ENCODE measurements around the gene SPAG9.

The SPAG9 gene

GRCh38 chr17:50914505-50915063 lies 206.1 kb downstream of the SPAG9 start:
- H3K36me3 ChIP-seq (ENCODE audit: low read depth) = no peaks in the 10 kb centered on the region
- H3K4me1 ChIP-seq (ENCODE audit: insufficient read depth, poor library complexity, severe bottlenecking) = peaks cover 7% of the 10 kb centered on the region
- H3K4me3 ChIP-seq (ENCODE audit: severe bottlenecking) = no peak overlapping the region
- H3K27ac ChIP-seq (ENCODE audit: poor library complexity, severe bottlenecking) = no peak overlapping the region
- DNase-seq (ENCODE audit: low spot score) (no peak), ATAC-seq (ENCODE audit: low read depth) (no peak)
- no peaks in the 10 kb centered on the region for H3K27me3 ChIP-seq (ENCODE audit: insufficient read depth, poor library complexity, severe bottlenecking)
- TF ChIP-seq CTCF (IDR thresholded peaks at IDR 0.05; ENCODE audit: poor library complexity, severe bottlenecking) = no peak
- H3K9me3 ChIP-seq (ENCODE audit: severe bottlenecking) = no peaks in the 10 kb centered on the region

GRCh38 chr17:50913120-50913519 lies 207.5 kb downstream of the SPAG9 start:
- peaks cover 3% of the 10 kb centered on the region for H3K4me1 ChIP-seq (ENCODE audit: insufficient read depth, poor library complexity, severe bottlenecking)
- H3K27me3 ChIP-seq (ENCODE audit: insufficient read depth, poor library complexity, severe bottlenecking) = no peaks in the 10 kb centered on the region
- no peak overlapping the region for H3K27ac ChIP-seq (ENCODE audit: poor library complexity, severe bottlenecking)
- H3K9me3 ChIP-seq (ENCODE audit: severe bottlenecking) = no peaks in the 10 kb centered on the region
- H3K36me3 ChIP-seq (ENCODE audit: low read depth) = no peaks in the 10 kb centered on the region
- ATAC-seq (ENCODE audit: low read depth) (no peak), DNase-seq (ENCODE audit: low spot score) (no peak)
- H3K4me3 ChIP-seq (ENCODE audit: severe bottlenecking) = no peak overlapping the region
- no peak for TF ChIP-seq CTCF (IDR thresholded peaks at IDR 0.05; ENCODE audit: poor library complexity, severe bottlenecking)
